ENCODE results near the gene TRIOBP.

TRIOBP gene

DNA sequence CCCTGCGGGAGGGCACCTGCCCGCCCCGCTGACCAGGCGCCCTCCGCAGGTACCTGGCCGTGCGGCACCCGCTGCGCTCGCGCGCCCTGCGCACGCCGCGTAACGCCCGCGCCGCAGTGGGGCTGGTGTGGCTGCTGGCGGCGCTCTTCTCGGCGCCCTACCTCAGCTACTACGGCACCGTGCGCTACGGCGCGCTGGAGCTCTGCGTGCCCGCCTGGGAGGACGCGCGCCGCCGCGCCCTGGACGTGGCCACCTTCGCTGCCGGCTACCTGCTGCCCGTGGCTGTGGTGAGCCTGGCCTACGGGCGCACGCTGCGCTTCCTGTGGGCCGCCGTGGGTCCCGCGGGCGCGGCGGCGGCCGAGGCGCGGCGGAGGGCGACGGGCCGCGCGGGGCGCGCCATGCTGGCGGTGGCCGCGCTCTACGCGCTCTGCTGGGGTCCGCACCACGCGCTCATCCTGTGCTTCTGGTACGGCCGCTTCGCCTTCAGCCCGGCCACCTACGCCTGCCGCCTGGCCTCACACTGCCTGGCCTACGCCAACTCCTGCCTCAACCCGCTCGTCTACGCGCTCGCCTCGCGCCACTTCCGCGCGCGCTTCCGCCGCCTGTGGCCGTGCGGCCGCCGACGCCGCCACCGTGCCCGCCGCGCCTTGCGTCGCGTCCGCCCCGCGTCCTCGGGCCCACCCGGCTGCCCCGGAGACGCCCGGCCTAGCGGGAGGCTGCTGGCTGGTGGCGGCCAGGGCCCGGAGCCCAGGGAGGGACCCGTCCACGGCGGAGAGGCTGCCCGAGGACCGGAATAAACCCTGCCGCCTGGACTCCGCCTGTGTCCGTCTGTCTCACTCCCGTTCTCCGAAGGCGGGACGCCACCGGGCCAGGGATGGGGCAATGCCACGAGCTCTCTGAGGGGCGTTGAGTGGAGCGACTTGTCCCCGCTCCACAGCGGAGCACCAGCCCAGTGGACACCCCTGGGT, 128.1 kb downstream of the TRIOBP start:
- Histone ChIP-seq H3K27ac (ENCODE audit: low read depth, low read length) (no peak overlapping the region), H3K4me3 (ENCODE audit: low read length) (peak overlapping the region; percentile 53), H3K27me3 (ENCODE audit: insufficient read depth, low read length) (peaks cover 38% of the 10 kb centered on the region), H3K9ac (ENCODE audit: low read depth, low read length) (peak overlapping the region; percentile 75), H3K9me3 (ENCODE audit: insufficient read depth, low read depth, low read length) (no peaks in the 10 kb centered on the region), H3K4me1 (ENCODE audit: insufficient read depth, low read length) (peaks cover 15% of the 10 kb centered on the region), H3K36me3 (ENCODE audit: insufficient read depth, low read length) (0 out of 2 replicates have a peak, but pooled peaks cover 3% of the 10 kb centered on the region)
- WGBS = 8% methylated on average over 135 of the region's 135 CpGs

All from HUES64 (cell line).